HUDEP-2 (cell line): Measurements from ENCODE around the gene GPER1.
"Not testable (repeated sequence)": the region's sequence is repeated elsewhere in the genome, so short reads cannot be mapped to it uniquely, and the experiment has no call there.

ENCODE experiments used
- DNase-seq, 76 experiments: peaks; one replicate each; lab custom pipeline; 2025; ENCODE audit not compliant: unreplicated experiment in 76 of 76; lab: John Stamatoyannopoulos, UW

Gene GPER1

GRCh38 chr7:1087952-1088920, at the start of gene GPER1:
TSS of gene GPER1 (plus strand) at chr7:1088113. CDS start at chr7:1091729, 3,616 bp downstream.
- DNase-seq = peak in 25 of 76 experiments; percentile 6 to 40 (median 19)

DNA sequence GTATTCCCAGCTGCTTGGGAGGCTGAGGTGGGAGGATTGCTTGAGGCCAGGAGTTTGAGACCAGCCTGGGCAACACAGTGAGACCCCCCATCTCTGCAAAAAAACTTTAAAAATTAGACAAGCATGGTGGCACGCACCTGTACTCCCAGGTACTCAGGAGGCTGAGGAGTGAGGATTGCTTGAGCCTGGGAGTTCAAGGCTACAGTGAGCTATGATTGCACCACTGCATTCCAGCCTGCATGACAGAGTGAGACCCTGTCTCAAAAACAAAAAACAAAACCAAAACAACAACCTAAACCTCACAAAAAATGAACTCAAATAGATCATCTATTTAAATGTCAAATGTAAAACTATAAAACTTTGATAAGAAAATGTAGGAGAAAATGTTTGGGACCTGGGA, 47.7 kb upstream of the GPER1 start:
- not testable (repeated sequence) for DNase-seq

- DNase-seq = no peak
Observed at GRCh38 chr7:1040790-1041189, 47.1 kb upstream of the GPER1 start.

GRCh38 chr7:1041551-1042491, 46.1 kb upstream of the GPER1 start:
- peak in 26 of 76 experiments; percentile 20 to 61 (median 44) for DNase-seq

GRCh38 chr7:1042492-1042833, 45.5 kb upstream of the GPER1 start:
- DNase-seq = peak in 57 of 76 experiments; percentile 13 to 63 (median 42)

- DNase-seq = peak in 4 of 76 experiments; percentile 17 to 27 (median 20)
Observed at GRCh38 chr7:1043552-1044188, 44.2 kb upstream of the GPER1 start.

DNA sequence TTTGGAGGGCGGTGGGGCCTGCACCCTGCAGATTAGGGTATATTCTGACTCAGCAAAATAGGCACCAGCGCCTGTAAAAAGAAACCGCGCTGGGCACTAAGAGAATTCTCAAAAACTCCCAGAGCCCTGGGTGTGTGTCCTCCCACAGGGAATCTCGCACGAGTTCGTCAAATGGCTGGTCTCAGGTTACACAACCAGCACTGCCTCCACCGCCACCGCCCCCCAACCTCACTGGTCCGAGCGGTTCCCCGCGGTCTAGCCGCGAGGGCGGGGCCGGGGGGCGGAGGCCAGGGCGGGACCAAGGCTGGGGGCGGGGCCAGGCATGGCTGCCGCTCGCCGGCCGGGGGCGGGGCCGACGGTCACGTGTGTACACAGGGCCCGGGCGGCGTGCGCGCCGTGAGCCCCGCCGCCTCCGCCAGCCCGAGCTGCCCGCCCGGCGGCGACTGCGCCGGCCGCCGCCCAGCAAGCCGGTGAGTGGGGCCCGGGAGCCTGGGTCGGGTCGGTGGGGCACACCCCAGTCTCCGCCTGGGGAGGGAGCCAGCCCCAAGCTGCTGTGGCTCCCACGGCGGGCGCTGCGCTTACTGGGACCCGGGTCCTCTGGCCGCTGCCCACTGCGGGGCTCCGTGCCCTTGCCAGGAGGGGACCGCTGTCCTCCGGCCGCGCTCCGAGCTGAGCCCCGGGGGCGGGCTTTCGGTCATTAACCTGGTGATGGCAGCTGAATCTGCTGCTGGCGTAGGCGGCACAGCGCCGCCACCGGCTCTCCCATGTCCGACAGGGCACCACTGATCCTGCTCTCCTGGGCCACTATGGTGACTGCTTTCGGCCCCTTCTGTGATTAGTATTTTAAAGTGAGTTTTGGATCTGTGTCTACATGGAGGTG, 43.5 kb upstream of the GPER1 start, which contains the start of gene GPR146:
GPR146 (plus strand) TSS at position 358 of the 880 bp plus-strand sequence. CDS start 12,970 bp downstream, outside the sequence.
- DNase-seq = peak in 75 of 76 experiments; percentile 31 to 99 (median 93)

- peak in 1 of 76 experiments; percentile 7 for DNase-seq
Observed at GRCh38 chr7:1045069-1046063, 42.5 kb upstream of the GPER1 start.

DNA sequence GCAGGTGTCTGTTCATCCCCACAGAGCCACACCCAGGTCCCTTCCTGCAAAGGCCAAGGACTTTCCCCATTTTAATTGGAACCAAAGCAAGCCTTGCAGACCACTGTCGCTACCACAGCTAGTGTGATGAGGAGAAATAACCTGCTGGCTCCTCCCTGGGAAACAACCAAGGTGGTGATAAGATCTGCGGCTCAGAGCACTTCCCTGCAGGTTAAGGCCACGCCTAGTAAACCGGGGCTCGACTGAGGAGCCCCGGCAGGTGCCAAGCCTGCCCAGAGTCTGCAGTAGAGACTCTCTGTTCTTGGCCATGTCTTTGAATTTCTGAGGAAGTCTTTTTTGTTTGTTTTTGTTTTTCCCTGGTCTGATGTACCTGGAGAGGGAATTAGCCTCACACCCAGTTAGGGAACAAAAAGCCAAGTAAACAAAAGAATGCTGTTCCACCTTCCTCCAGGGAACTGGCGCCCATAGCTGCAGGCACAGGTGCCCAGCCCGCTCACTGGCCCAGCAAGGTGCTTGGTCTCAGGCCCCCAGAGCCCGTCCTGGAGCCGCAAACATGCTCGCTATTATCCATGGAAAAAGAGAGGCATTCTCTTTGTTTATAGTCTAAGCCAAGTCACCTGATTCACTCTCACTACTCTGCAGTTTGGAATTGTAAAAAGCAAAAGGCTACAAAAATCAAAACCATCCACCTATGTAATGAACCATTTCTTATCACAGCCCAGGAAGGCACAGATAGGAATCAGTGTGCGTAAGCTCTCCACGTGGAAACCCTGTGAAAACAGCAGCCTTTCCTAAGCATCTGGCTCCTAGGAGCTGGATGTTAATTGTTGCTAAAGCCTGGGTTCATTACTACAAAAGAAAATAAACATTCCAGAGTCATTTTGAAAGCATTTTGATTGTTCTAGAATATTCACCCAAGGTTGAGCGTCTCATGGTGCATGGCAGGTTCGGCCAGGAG, 40.9 kb upstream of the GPER1 start:
- DNase-seq = no peak

DNA sequence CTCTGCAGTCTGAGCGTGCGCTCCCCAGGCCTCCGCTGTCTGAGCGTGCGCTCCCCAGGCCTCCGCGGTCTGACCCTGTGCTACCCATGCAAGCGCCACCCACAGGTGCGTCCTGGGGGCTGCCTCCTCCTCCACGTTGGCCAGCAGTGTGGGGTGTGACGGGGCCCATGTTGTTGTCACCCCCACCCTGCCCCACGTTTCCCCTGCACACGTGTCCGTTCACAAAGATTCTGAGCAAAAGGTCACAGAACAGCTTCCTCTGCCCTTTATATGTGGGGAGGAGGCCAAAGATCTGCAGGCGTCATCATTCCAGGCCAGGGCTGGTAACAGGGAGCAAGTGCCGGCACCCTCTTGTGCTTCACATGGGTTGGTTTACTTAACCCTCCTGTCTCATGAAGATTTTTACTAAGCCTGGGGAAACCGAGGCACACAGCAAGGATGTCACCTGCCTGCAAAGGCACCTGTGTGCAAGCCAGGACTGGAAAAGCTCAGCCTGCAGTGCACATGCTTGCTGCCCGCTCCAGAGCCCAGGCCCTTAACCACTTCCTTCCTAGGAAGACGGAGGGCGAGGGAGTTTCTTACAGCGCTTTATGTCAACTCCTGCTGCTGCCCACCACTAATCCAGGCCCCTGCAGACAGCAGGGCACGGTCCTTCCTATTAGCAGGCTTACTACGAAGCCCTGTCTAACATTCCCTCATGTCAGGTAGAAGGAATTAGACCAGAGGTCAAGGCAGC, 38.7 kb upstream of the GPER1 start:
- no peak for DNase-seq

DNA sequence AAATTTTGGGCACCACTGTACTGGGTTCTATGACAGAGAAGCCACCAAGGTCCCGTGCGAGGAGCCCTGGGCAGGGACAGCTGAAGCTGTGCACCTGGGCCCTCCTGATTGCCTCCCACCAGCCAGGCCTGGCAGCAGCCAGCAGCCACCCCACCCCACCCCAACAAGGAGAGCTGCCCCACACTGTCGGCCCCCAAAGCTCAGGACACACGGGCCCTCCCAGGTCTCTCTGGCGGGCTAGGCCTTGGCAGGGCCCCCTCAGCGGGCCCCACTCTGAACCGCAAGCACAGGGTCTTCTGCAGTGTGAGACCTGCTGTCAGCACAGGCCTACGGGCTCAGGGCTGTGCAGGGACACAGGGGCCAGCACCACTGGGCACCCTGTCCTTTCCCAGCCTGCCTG, 38.1 kb upstream of the GPER1 start:
- no peak for DNase-seq

DNA sequence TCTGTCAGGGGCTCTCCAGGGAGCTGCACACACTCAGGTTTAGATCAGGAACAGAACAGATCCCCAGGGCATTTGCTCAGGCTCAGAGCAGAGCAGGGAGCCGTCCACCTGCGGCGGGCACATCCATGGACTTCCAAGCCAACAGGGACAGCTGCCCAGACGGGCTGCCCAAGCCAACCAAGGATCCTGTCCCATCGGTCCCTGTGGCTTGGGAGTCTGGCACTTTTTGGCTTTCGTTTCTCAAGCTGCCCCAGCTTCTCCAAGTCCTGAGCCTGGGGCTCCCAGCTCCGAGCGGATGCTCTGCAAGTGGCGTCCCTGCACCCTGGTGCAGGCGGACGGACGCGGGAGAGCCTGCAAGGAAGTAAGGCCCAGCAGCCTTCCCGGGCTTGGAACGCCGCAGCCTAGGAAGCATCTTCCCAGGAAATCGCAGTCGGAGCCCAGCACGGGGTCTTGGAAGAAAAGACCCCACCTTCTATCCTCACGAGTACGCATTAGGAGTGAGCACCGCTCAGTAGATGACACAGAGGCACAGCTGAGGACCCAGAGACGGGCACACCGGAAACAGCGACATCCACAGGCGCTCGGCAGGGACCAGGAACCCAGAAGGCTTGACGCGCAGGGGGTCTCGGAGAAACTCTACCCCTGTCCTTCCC, 37.5 kb upstream of the GPER1 start:
- no peak for DNase-seq

- no peak for DNase-seq
Observed at GRCh38 chr7:1050956-1051690, 36.8 kb upstream of the GPER1 start.

- DNase-seq = no peak
Observed at GRCh38 chr7:1052031-1052818, 35.7 kb upstream of the GPER1 start.

DNA sequence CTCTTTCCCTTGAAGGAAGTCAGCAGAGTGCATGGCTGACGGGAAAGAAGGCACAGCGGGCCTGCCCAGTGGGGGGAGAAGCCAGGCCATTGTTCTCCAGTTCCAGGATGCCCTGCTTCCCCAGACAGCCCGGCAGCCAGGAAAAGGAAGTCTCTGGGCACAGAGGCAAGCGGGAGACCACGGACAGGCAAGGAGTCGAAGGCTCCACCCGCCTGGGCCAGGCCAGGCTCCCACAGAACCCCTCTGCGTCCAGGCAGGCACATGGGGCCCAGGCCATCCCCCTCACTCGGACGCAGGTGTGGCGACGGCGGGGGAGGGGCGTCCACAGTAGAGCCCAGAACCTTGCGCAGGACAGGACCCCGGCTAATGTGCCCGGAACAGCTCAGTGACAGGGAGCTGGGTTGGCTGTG, 34.9 kb upstream of the GPER1 start:
- DNase-seq = no peak
